GM10248 (cell line): ENCODE measurements around the gene HOXB8.

Experiments
- CTCF ChIA-PET: fragments of 300-600 bp; sonication (Branson Sonifier 250); formaldehyde crosslinking; extraction: SDS; loops from one replicate; lab custom pipeline; 2021; ENCODE audit warnings: antibody characterized with exemption; lab: Yijun Ruan, JAX
- POLR2A ChIA-PET: fragments of 350-650 bp; sonication (Branson Sonifier 250); formaldehyde crosslinking; extraction: SDS; loops from one replicate; lab custom pipeline; 2020; ENCODE audit warnings: antibody characterized with exemption; lab: Yijun Ruan, JAX
- DNase-seq: peaks from one replicate; pipeline ENCODE4 v3.0.0; 2012; ENCODE audit errors: extremely low spot score
- CTCF ChIP-seq: IDR thresholded peaks from 2 replicates; pipeline ENCODE4 v1.5.1; 2012; ENCODE audit warnings: mild to moderate bottlenecking, low read depth; ENCODE audit errors: extremely low read depth, missing control alignments, control extremely low read depth

Gene HOXB8

GRCh38 chr17:48601207-48601538 lies 13.9 kb downstream of the HOXB8 start:
- POLR2A ChIA-PET = no interaction called here
- TF ChIP-seq CTCF = no peak
- CTCF ChIA-PET = interaction anchor here (0.9 to 2.3 kb wide), 11 partner anchors 9 to 575 kb away, joined by 3 to 13 read pairs (median 4); no protein-coding TSS in a partner anchor
- no peak for DNase-seq

GRCh38 chr17:48600244-48601098 lies 14.6 kb downstream of the HOXB8 start:
- DNase-seq = no peak
- TF ChIP-seq CTCF = no peak
- POLR2A ChIA-PET = interaction anchor here (0.6 kb wide), 1 partner anchor 535 kb away, joined by 4 read pairs; no protein-coding TSS in a partner anchor
- CTCF ChIA-PET = interaction anchor here (0.9 to 2.3 kb wide), 9 partner anchors 9 to 575 kb away, joined by 3 to 13 read pairs (median 4); no protein-coding TSS in a partner anchor

- POLR2A ChIA-PET = no interaction called here
- no peak for DNase-seq
- CTCF ChIA-PET = interaction anchor here (0.8 to 1.7 kb wide), 4 partner anchors 10 to 336 kb away, joined by 3 to 8 read pairs (median 4); no protein-coding TSS in a partner anchor
- no peak for TF ChIP-seq CTCF
Measured at GRCh38 chr17:48599354-48599753, 15.7 kb downstream of the HOXB8 start.

DNA sequence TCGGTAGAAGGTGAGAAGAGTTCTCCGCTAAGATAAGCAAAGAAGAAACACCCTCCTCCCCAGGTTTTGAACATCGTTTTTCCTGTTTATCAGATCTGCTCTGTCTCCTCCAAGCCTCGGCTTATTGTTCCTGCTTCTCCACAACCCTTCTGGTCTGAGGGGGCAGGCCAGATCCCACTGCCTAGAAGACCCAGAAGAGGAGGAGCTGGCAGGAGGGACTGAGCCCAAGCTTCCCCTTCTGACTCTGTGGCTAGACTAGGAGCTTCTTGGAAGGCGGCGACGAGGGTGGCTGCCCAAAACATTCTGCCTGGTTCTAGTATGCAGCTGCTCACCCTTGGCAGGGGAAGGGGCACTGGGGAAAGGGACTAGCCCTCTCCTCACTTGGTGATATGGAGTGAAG lies 16.4 kb downstream of the HOXB8 start:
- TF ChIP-seq CTCF = no peak
- no peak for DNase-seq
- CTCF ChIA-PET = interaction anchor here (0.8 to 1.7 kb wide), 5 partner anchors 11 to 336 kb away, joined by 3 to 8 read pairs (median 4); no protein-coding TSS in a partner anchor
- POLR2A ChIA-PET = no interaction called here

DNA sequence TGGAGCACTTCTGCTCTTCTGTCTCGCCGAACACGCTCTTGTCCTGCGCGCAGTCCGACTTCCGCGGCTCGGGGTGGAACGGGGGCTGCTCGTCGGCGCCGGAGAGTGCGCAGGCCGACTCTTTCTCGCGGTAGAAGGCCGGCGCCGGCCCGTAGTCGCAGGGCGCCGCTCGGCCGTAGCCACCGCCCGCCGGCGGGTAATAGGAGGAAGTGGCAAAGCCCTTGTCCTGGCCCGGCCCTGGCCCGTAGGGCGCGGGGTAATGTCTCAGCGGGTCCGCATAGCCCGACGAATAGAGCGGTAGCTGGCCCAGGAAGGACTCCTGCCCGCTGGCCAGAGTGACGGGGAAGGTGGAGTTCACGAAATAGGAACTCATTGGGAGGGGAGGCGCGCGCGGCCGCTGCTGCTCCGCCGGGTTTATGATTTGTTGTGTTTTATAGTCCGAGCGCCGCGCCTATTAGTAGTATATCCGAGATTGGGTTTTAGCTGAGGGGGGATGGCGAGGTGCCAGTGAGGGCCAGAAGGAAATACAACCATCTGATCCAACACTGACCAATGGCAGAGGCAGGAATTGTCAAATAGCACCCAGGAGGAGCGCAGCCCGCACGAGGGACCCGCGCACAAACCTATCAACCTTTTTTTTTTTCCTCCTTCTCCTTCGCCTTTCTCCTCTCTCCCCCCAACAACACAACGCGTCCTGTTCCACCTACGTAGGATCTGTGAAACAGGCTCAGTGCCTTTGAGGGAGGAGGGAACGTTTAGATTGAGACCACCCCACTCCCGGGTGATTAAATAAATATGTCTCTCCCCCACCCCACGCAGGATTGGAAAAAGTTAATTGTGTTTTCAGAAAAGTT lies 17.1 kb downstream of the HOXB8 start:
- peak; percentile 59 for DNase-seq
- POLR2A ChIA-PET = no interaction called here
- no peak for TF ChIP-seq CTCF
- CTCF ChIA-PET = interaction anchor here (1.2 to 1.7 kb wide), 4 partner anchors 12 to 335 kb away, joined by 3 to 8 read pairs (median 5); no protein-coding TSS in a partner anchor

- CTCF ChIA-PET = interaction anchor here (1.2 kb wide), 1 partner anchor 21 kb away, joined by 4 read pairs; no protein-coding TSS in a partner anchor
- no peak for TF ChIP-seq CTCF
- POLR2A ChIA-PET = no interaction called here
- DNase-seq = no peak
Measured at GRCh38 chr17:48597528-48597777, 17.6 kb downstream of the HOXB8 start.
